CD14-positive monocyte (primary cell): ENCODE data around the gene NCOA7. TPM values are rescaled to one million over a fixed set of nuclear protein-coding genes. Genes with fewer than 3 reads are reported as not detected.

Experiments used
- DNase-seq, 3 donors: peaks; one replicate each; pipeline ENCODE4 v3.0.0-alpha.2; 2011 to 2022
- H2AFZ ChIP-seq: 2 replicates; pipeline ENCODE4 v1.6.0; 2012; ENCODE audit warnings: mild to moderate bottlenecking, low read depth, low read length, inconsistent platforms; ENCODE audit not compliant: insufficient read depth, poor library complexity, severe bottlenecking
- H3K27ac ChIP-seq, 2 donors: 1 replicate in 1 of 2; 2 replicates in 1 of 2; pipeline ENCODE4 v1.5.1; 2012 to 2013; ENCODE audit warnings: low read length in 2 of 2, control low read depth in 1 of 2, inconsistent platforms in 1 of 2, low read depth in 1 of 2, mild to moderate bottlenecking in 1 of 2
- H3K27me3 ChIP-seq, 2 donors: one replicate each; pipeline versions ENCODE4 v1.6.0 to v1.6.1; 2011 to 2013; ENCODE audit warnings: low read length in 2 of 2; ENCODE audit not compliant: control insufficient read depth in 2 of 2, insufficient read depth in 2 of 2
- H3K36me3 ChIP-seq, 2 donors: replicated peaks in 1 of 2; 1 replicate in 1 of 2; 2 replicates in 1 of 2; pipeline versions ENCODE4 v1.5.1 to v1.6.1; 2012 to 2013; ENCODE audit warnings: low read length in 2 of 2, control low read depth in 1 of 2, inconsistent platforms in 1 of 2, mild to moderate bottlenecking in 1 of 2; ENCODE audit not compliant: insufficient read depth in 2 of 2, control insufficient read depth in 1 of 2
- H3K4me1 ChIP-seq, 2 donors: 1 replicate in 1 of 2; 2 replicates in 1 of 2; pipeline versions ENCODE4 v1.5.1 to v1.6.1; 2012 to 2013; ENCODE audit warnings: low read length in 2 of 2, control low read depth in 1 of 2, inconsistent platforms in 1 of 2, mild to moderate bottlenecking in 1 of 2, moderate library complexity in 1 of 2; ENCODE audit not compliant: insufficient read depth in 2 of 2, control insufficient read depth in 1 of 2
- H3K4me2 ChIP-seq: replicated peaks from 2 replicates; pipeline ENCODE3; 2012; ENCODE audit warnings: low read length, moderate library complexity, mild to moderate bottlenecking; ENCODE audit not compliant: poor library complexity, severe bottlenecking; ENCODE audit errors: extremely low read depth
- H3K4me3 ChIP-seq, 3 experiments: fragments of 200-600 bp in 1 of 3; sonication (generic) in 1 of 3; replicated peaks in 1 of 3; 1 replicate in 2 of 3; 2 replicates in 1 of 3; pipeline ENCODE4 v1.5.1; 2011 to 2013; ENCODE audit warnings: low read length in 3 of 3, mild to moderate bottlenecking in 3 of 3, control low read depth in 2 of 3, low read depth in 2 of 3, inconsistent platforms in 1 of 3, moderate library complexity in 1 of 3
- H3K79me2 ChIP-seq: 2 replicates; pipeline ENCODE4 v1.6.0; 2012; ENCODE audit warnings: mild to moderate bottlenecking, control low read depth, inconsistent platforms, low read length, moderate library complexity; ENCODE audit not compliant: insufficient read depth
- H3K9ac ChIP-seq: 2 replicates; pipeline ENCODE4 v1.6.0; 2017; ENCODE audit warnings: low read length, mild to moderate bottlenecking; ENCODE audit not compliant: insufficient read depth, poor library complexity, severe bottlenecking
- H3K9me3 ChIP-seq, 2 donors: replicated peaks in 1 of 2; 1 replicate in 1 of 2; 2 replicates in 1 of 2; pipeline versions ENCODE4 v1.5.1 to v1.6.1; 2012 to 2013; ENCODE audit warnings: low read length in 2 of 2, control low read depth in 1 of 2; ENCODE audit not compliant: control insufficient read depth in 1 of 2, insufficient read depth in 1 of 2
- H4K20me1 ChIP-seq: 2 replicates; pipeline ENCODE4 v1.6.0; 2012; ENCODE audit warnings: mild to moderate bottlenecking, low read length, control low read depth, moderate library complexity; ENCODE audit not compliant: insufficient read depth
- H3K27ac Mint-ChIP-seq, 7 donors: one replicate each; pipeline ENCODE4 v1.8.0; 2020; ENCODE audit warnings: mild to moderate bottlenecking in 7 of 7, mixed read lengths in 7 of 7, moderate library complexity in 6 of 7, inconsistent platforms in 2 of 7
- H3K27me3 Mint-ChIP-seq, 3 donors: one replicate each; pipeline ENCODE4 v1.8.0; 2021 to 2022; ENCODE audit warnings: low read depth in 3 of 3, mild to moderate bottlenecking in 3 of 3, mixed read lengths in 3 of 3, moderate library complexity in 3 of 3, inconsistent platforms in 1 of 3
- H3K36me3 Mint-ChIP-seq, 2 donors: one replicate each; pipeline ENCODE4 v1.8.0; 2020; ENCODE audit warnings: mixed read lengths in 2 of 2, inconsistent platforms in 1 of 2, mild to moderate bottlenecking in 1 of 2
- H3K4me1 Mint-ChIP-seq: one replicate; pipeline ENCODE4 v1.8.0; 2020; ENCODE audit warnings: mild to moderate bottlenecking, mixed read lengths
- H3K4me3 Mint-ChIP-seq, 2 donors: one replicate each; pipeline ENCODE4 v1.8.0; 2020; ENCODE audit warnings: mild to moderate bottlenecking in 2 of 2, mixed read lengths in 2 of 2, moderate library complexity in 1 of 2
- H3K9me3 Mint-ChIP-seq, 7 donors: one replicate each; pipeline ENCODE4 v1.8.0; 2020 to 2022; ENCODE audit warnings: mixed read lengths in 7 of 7, mild to moderate bottlenecking in 6 of 7, moderate library complexity in 6 of 7, inconsistent platforms in 2 of 7
- WGBS: methylation state at CpG from one replicate; pipeline ENCODE4 v1.1.5; 2013; ENCODE audit warnings: missing lambda C conversion rate; ENCODE audit not compliant: insufficient coverage; 5-methylcytosine and 5-hydroxymethylcytosine counted together
- intact Hi-C, 2 donors: fragments of 100-400 bp; cut with micrococcal nuclease; formaldehyde crosslinking; loops; one replicate each; pipeline versions ENCODE4 v1.15.0 to v1.15.1; 2023
- polyA plus RNA-seq, 3 donors: library from polyadenylated mRNA; depleted of rRNA in 1 of 3; unstranded in 2 of 3; stranded (reverse) in 1 of 3; fragments of 300-500 nt in 2 of 3; fragments of >200 nt in 1 of 3; fragmentation: Illumina TruSeq in 2 of 3; gene quantifications; 1 replicate in 2 of 3; 2 replicates in 1 of 3; pipeline ENCODE4 v1.2.3, GENCODE V29; 2012 to 2021
- TF ChIP-seq, protein P1 (sequence below): fragments of 200-600 bp; IDR thresholded peaks from one replicate; pipeline ENCODE4 v1.8.0; 2022; ENCODE audit warnings: antibody characterized with exemption, mild to moderate bottlenecking

NCOA7 gene
- polyA plus RNA-seq, 3 donors: 8.3 to 21.9 (median 11.2) TPM

DNA sequence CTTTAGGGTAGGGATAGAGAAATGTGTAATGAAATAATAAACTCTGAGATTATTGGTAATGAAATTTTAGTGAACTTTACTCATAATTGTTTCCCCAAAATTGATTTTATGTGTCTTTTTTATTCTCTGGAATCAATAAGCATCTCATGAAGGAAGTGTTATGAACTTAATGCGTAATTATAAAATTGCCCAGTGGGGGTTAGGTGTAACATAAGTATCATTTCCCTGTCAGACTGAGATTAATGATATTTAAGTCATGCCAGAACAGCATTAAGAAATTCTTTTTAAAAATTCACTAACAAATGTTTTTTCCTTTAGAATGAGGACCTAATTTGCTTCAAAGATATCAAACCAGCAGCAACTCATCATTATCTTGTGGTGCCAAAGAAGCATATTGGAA is 175.8 kb downstream of the NCOA7 start:
- peaks cover 10% of the 10 kb centered on the region for H3K4me1 Mint-ChIP-seq
- H3K9me3 ChIP-seq: no peaks in the 10 kb centered on the region
- peaks cover 39 to 47% of the 10 kb centered on the region in 2 donors for H3K36me3 Mint-ChIP-seq
- intact Hi-C loops: no loop called here
- no CpG with 5 or more reads among the region's 1 CpG for WGBS
- H3K36me3 ChIP-seq: peaks cover 23 to 59% of the 10 kb centered on the region in 2 donors
- H4K20me1 ChIP-seq: peaks cover 86% of the 10 kb centered on the region
- peaks cover 85% of the 10 kb centered on the region for H3K79me2 ChIP-seq
- no peak overlapping the region for H3K4me2 ChIP-seq
- no peak overlapping the region for H3K27ac ChIP-seq
- no peak overlapping the region for H3K9ac ChIP-seq
- H3K27me3 ChIP-seq: no peaks in the 10 kb centered on the region
- TF ChIP-seq, protein P1, sequence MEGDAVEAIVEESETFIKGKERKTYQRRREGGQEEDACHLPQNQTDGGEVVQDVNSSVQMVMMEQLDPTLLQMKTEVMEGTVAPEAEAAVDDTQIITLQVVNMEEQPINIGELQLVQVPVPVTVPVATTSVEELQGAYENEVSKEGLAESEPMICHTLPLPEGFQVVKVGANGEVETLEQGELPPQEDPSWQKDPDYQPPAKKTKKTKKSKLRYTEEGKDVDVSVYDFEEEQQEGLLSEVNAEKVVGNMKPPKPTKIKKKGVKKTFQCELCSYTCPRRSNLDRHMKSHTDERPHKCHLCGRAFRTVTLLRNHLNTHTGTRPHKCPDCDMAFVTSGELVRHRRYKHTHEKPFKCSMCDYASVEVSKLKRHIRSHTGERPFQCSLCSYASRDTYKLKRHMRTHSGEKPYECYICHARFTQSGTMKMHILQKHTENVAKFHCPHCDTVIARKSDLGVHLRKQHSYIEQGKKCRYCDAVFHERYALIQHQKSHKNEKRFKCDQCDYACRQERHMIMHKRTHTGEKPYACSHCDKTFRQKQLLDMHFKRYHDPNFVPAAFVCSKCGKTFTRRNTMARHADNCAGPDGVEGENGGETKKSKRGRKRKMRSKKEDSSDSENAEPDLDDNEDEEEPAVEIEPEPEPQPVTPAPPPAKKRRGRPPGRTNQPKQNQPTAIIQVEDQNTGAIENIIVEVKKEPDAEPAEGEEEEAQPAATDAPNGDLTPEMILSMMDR: no peak
- H3K4me3 Mint-ChIP-seq: no peak overlapping the region
- no peak overlapping the region for H3K4me3 ChIP-seq
- no peak overlapping the region for H3K27ac Mint-ChIP-seq
- H3K9me3 Mint-ChIP-seq: peaks cover 0 to 2% (median 0%) of the 10 kb centered on the region in 7 donors
- H3K27me3 Mint-ChIP-seq: no peaks in the 10 kb centered on the region
- no peak for DNase-seq
- no peak overlapping the region for H2AFZ ChIP-seq
- no peaks in the 10 kb centered on the region for H3K4me1 ChIP-seq

- H3K27ac Mint-ChIP-seq: peak overlapping the region in 1 of 7 donors; percentile 6
- H3K36me3 Mint-ChIP-seq: peaks cover 33 to 48% of the 10 kb centered on the region in 2 donors
- intact Hi-C loops: no loop called here
Measured at GRCh38 chr6:125968493-125968892, 177.7 kb downstream of the NCOA7 start.

More at GRCh38 chr6:125968493-125968892, 177.7 kb downstream of the NCOA7 start:
- Histone ChIP-seq H3K9me3 (no peaks in the 10 kb centered on the region), H3K4me1 (no peaks in the 10 kb centered on the region), H3K4me2 (no peak overlapping the region), H3K36me3 (peaks cover 32 to 65% of the 10 kb centered on the region in 2 donors), H3K4me3 (no peak overlapping the region), H3K79me2 (peaks cover 69% of the 10 kb centered on the region), H4K20me1 (peaks cover 75% of the 10 kb centered on the region), H3K27me3 (no peaks in the 10 kb centered on the region), H3K9ac (no peak overlapping the region), H2AFZ (no peak overlapping the region), H3K27ac (no peak overlapping the region)
- H3K27me3 Mint-ChIP-seq: no peaks in the 10 kb centered on the region
- peaks cover 8% of the 10 kb centered on the region for H3K4me1 Mint-ChIP-seq
- no peak overlapping the region for H3K4me3 Mint-ChIP-seq
- TF ChIP-seq, protein P1: no peak
- WGBS: no CpG with 5 or more reads among the region's 2 CpGs
- H3K9me3 Mint-ChIP-seq: no peaks in the 10 kb centered on the region
- no peak for DNase-seq
